CD4-positive, alpha-beta T cell treated with Interleukin-15 for 1 hour (primary cell): ENCODE measurements around the gene TBC1D22A.
"Not testable (repeated sequence)": the region's sequence is repeated elsewhere in the genome, so short reads cannot be mapped to it uniquely, and the experiment has no call there.

Experiments
- DNase-seq: peaks from one replicate; pipeline ENCODE4 v3.0.0-alpha.2; 2020

The TBC1D22A gene

GRCh38 chr22:46762238-46763050, at the start of gene TBC1D22A:
TSS of gene TBC1D22A (plus strand) at chr22:46762650. CDS start at chr22:46762787, 137 bp downstream.
- DNase-seq, result peak; percentile 93

- DNase-seq, result no peak
These were observed 47.9 kb upstream of the TBC1D22A start for GRCh38 chr22:46714550-46714949.

GRCh38 chr22:46719921-46720320, 42.5 kb upstream of the TBC1D22A start:
- no peak for DNase-seq

- DNase-seq, result no peak
These were observed 40.9 kb upstream of the TBC1D22A start for GRCh38 chr22:46721501-46722085.

- no peak for DNase-seq
These were observed 38.6 kb upstream of the TBC1D22A start for GRCh38 chr22:46723882-46724281.

GRCh38 chr22:46725096-46725495, 37.4 kb upstream of the TBC1D22A start:
- no peak for DNase-seq

- DNase-seq, result no peak
These were observed 36.1 kb upstream of the TBC1D22A start for GRCh38 chr22:46726066-46726985.

- DNase-seq, result no peak
These were observed 35.5 kb upstream of the TBC1D22A start for GRCh38 chr22:46726986-46727317.

GRCh38 chr22:46727813-46728364, 34.6 kb upstream of the TBC1D22A start:
- DNase-seq, result no peak

- DNase-seq, result no peak
These were observed 34.0 kb upstream of the TBC1D22A start for GRCh38 chr22:46728470-46728869.

- DNase-seq, result no peak
These were observed 31.7 kb upstream of the TBC1D22A start for GRCh38 chr22:46730568-46731245.

GRCh38 chr22:46731246-46732040, 31.0 kb upstream of the TBC1D22A start:
- DNase-seq, result no peak

GRCh38 chr22:46732041-46732379, 30.4 kb upstream of the TBC1D22A start:
- no peak for DNase-seq

GRCh38 chr22:46732513-46732912, 29.9 kb upstream of the TBC1D22A start:
- no peak for DNase-seq

GRCh38 chr22:46734213-46734722, 28.2 kb upstream of the TBC1D22A start:
- not testable (repeated sequence) for DNase-seq

GRCh38 chr22:46734830-46735453, 27.5 kb upstream of the TBC1D22A start:
- DNase-seq, result peak; percentile 79

- DNase-seq, result no peak
These were observed 26.5 kb upstream of the TBC1D22A start for GRCh38 chr22:46735747-46736608.

- no peak for DNase-seq
These were observed 25.7 kb upstream of the TBC1D22A start for GRCh38 chr22:46736705-46737104.

GRCh38 chr22:46737105-46737975, 25.1 kb upstream of the TBC1D22A start:
- peak; percentile 27 for DNase-seq
